GM10847 (cell line): ENCODE results near the gene RYR1.

Experiments
- POLR2A ChIP-seq: IDR thresholded peaks from 2 replicates; pipeline ENCODE4 v1.6.1; 2011; ENCODE audit not compliant: insufficient read length; ENCODE audit errors: extremely low read depth

Gene RYR1

DNA sequence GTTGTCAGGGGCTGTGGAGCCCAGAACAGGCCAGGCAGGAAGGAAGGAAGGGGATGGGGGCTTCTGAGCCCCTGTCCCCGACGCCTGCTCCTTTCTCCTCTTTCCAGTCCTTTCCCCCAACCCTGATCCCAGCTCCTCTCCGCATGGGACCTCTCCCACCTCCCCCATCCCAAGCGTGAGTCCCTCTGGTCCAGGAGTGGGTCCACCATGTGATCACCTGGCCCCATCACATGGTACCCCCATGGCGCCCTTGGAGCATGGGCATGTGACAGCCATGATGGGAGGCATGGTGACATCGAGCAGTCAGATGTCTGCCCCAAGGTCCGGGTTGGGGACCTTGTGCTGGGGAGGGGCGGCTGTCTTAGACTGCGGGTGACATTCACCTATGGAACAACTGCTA lies 9.2 kb downstream of the RYR1 start:
- TF ChIP-seq POLR2A = no peak

DNA sequence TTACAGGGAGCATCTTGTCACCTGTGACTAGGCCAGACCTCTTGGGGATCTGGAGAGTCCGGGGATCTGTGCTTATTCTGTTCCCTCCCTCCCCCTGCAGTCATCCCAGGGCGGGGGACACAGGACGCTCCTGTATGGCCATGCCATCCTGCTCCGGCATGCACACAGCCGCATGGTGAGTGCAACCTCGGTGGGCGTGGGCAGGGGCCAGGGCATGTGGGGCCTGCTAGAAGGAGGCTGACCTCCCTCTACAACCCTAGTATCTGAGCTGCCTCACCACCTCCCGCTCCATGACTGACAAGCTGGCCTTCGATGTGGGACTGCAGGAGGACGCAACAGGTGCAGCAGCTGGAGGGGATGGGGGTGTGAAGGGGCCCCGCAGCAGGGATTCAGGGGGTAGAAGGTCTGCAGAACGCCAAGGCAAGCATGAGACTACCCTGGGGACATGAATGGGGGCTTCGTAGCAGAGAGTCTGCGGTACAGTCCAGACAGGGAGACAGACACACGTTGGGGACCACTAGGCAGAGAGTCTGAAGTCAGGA lies 10.0 kb downstream of the RYR1 start:
- TF ChIP-seq POLR2A = no peak

DNA sequence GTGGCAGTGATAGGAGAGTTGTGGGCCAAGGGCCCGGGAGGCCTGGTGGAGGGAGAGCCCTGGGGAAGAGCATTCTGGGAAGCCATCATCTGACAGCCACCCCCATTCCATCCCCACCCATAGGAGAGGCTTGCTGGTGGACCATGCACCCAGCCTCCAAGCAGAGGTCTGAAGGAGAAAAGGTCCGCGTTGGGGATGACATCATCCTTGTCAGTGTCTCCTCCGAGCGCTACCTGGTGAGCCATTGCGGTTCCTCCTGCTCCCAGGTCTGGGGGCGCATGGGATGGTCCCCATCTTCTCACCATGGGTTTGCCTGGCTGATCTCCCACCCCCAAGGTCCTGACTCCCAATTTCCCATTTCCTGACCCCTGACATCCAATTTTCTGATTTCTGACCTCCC lies 10.5 kb downstream of the RYR1 start:
- TF ChIP-seq POLR2A = no peak

DNA sequence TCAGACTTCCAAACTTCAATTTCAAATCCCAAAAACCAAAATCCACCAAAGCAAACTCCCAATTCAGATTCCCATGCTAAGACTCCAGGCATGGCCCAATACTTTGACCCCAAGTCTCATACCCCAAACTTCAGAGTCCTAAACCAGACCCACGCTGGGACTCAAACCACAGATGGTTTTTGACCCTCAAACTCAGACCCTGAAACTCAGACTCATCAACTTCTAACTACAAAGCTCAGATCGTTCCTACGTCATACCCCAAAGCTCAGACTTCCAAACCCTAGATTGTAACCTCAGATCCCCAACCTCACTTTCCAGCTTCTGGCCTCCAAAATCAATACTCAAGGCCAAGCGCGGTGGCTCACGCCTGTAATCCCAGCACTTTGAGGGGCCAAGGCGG lies 11.9 kb downstream of the RYR1 start:
- no peak for TF ChIP-seq POLR2A

DNA sequence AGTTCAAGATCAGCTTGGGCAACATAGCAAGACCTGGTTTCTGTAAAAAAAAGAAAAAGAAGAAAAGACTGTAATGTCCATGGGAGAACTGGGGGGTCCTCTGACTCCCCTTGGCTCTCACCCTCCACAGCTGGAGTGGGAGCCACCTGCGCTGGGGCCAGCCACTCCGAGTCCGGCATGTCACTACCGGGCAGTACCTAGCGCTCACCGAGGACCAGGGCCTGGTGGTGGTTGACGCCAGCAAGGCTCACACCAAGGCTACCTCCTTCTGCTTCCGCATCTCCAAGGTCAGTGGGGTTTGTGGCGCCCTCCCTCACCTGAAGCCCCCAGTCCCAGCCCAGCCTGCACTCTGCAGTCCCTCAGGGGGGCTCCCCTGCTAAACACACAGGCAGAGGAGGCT lies 14.7 kb downstream of the RYR1 start:
- no peak for TF ChIP-seq POLR2A

DNA sequence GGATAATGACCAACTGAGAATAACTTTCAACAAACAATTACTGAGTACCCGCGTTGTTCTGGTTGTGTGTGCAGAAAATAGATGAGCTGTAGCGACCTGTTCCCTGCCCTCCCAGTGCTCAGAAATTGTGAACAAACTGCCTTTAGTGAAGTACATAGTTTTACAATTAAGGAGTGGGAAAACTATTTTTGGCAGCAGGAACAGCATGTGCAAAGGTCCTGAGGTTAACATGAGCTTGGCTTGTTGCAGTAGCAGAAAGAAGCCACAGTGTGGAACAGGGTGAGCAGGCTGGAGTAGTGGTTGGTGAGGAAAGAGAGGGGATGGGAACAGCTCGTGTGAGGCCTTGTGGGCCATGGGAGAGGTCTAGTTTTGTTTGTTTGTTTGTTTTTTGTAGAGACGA lies 16.0 kb downstream of the RYR1 start:
- TF ChIP-seq POLR2A = no peak

DNA sequence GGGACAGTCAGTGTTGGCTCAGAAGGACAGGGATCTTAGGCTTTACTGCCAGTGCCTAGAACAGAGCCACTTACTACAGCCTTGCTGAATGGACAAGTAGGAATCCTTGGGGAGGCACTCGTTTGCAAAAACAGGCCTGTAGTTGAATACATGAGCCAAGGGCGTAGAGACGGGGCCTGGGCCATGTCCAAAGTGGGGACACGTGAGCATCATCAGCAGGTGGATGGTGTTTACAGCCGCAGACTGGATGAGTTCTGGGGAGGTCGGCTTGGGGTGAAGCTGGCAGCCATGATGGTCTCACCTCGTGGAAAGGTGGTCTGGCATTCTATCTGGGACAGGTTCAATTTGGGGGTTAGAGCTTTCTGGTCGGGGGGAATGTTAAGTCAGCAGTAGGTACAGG lies 17.5 kb downstream of the RYR1 start:
- TF ChIP-seq POLR2A = no peak

DNA sequence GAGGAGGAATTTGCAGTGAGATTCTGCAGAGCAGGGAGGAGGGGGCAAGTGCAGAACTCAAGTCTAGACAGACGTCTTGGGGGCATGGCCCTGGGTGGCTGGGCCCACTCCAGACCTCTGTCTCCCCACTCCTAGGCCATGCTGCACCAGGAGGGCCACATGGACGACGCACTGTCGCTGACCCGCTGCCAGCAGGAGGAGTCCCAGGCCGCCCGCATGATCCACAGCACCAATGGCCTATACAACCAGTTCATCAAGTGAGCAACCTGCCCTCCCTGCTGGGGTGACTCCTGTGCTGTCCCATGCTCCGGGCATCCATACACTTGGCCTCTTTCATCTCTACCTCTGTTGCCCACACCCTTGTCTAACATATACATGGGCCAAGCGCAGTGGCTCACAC lies 18.1 kb downstream of the RYR1 start:
- no peak for TF ChIP-seq POLR2A

DNA sequence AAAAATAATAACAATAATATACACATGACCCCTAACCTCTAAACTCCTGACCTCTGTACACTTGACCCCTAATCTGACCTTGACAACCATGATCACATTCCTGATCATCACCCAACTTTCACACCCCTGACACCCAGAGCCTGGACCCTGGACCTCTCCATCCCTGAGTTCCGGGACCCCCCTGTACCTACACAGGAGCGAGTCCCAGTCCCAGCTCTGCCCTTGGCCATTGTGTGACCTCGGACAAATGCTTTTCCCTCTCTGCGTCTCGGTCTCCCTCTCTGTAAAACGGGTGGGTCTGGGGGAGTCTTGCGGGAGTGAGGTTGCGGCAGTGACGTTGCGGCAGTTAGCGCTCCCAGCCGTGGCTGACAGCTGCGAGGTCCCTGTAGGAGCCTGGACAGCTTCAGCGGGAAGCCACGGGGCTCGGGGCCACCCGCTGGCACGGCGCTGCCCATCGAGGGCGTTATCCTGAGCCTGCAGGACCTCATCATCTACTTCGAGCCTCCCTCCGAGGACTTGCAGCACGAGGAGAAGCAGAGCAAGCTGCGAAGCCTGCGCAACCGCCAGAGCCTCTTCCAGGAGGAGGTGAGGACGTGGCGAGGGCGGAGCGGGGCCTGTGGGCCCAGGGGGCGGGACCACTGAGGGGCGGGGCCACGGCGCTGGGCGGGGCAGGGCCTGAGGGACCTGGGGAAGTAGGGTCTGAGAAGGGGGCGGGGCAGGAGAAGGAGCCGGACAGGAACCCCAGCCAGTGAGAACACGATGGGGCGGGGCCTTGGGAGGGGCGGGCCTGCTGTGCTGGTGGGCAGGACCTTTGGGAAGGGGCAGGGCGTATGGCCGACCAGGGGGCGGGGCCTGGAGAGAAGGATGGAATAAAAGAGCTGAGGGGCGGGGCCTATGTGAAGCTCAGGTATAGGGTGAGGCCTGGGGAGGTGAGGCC lies 19.2 kb downstream of the RYR1 start:
- TF ChIP-seq POLR2A = no peak

DNA sequence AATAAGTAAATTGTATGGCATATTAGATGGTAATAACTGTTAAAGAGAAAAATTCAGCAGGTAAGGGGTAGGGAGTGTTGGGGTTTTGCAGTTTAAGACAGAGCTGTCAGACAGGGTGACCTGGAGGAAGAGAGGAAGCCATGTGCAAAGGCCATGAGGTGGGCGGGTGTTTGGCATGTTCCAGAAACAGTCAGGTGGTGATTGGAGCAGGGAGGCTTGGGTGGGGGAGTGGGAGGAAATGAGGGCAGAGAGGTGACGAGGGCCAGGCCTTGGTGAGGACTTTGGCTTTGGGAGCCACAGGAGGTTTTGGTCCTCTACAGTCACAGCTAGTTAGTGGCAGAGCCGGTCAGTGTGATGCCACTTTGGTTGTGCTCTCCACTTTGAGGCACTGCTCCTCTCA lies 20.1 kb downstream of the RYR1 start:
- TF ChIP-seq POLR2A = no peak

DNA sequence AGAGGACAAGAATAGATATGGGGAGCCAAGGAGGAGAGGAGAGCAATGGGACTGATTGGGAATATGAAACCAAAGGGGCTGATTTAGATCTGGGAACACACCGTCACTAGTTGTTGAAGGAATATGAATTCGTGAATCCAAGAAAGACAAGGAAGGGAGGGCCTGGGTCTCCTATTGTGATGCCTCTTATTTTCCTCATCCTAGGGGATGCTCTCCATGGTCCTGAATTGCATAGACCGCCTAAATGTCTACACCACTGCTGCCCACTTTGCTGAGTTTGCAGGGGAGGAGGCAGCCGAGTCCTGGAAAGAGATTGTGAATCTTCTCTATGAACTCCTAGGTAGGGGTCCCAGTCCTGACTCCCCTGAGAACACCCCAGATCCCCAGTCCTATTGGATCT lies 21.5 kb downstream of the RYR1 start:
- no peak for TF ChIP-seq POLR2A

DNA sequence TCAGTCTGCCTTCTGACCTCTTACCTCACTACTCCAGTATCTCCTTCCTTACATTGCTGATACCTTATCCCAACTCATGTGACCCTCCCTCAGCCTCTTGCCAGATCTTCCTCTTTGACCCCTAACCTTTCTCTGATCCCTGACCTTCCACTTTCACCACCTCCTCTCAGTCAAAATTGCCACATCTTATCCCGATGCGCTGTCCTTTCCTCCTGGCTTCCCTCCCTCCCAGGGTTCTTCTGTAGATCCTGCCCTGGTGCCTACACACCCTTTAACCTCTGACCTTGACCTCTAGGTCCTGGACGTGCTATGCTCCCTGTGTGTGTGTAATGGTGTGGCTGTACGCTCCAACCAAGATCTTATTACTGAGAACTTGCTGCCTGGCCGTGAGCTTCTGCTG lies 23.7 kb downstream of the RYR1 start:
- no peak for TF ChIP-seq POLR2A

DNA sequence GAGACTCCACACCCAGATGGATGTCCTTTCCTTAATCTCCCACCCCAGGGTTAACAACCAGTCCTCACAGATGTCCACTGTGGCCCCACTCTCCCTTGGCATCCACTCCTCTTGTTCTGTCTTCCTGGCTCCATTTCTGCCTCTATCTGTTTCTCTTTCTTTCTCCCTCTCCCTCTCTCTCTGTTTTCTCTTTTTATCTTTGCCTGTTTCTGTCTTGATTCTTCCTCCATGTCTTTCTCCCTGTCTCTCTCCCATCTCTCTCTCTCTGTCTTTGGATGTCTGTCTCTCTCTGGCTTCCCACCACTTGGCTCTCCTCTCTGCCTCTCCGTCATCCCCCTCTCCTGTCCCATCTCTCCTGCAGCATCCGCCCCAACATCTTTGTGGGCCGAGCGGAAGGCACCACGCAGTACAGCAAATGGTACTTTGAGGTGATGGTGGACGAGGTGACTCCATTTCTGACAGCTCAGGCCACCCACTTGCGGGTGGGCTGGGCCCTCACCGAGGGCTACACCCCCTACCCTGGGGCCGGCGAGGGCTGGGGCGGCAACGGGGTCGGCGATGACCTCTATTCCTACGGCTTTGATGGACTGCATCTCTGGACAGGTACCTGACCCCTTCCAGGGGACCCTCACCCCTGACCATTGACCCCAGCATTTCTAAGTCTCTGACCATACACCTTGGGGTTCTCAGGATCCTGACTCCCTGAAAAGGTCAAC lies 24.4 kb downstream of the RYR1 start:
- no peak for TF ChIP-seq POLR2A

DNA sequence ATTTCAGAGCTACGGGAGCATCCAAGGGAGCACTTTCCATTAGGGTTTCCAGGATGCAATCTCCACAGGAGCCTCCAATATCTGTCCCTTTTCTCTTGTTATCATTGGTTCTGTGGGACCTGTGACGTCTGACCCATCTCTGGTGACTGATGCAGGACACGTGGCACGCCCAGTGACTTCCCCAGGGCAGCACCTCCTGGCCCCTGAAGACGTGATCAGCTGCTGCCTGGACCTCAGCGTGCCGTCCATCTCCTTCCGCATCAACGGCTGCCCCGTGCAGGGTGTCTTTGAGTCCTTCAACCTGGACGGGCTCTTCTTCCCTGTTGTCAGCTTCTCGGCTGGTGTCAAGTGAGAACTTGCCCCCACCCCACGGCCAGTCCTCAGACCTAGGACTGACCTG lies 25.5 kb downstream of the RYR1 start:
- no peak for TF ChIP-seq POLR2A

DNA sequence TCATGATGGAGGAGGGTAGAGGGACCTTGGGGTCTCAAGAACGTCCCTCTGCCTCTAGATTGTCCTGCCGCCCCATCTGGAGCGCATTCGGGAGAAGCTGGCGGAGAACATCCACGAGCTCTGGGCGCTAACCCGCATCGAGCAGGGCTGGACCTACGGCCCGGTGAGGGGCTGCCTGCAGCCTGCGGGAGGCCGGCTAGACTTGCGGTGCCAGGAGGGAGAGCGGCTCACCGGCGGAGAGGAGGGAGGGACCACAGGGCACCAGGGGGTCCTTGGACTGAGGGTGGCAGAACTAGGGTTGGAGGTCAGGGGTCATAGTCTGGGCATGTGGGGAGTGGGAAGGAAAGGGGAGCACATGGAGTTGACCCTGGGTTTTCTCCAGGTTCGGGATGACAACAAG lies 29.9 kb downstream of the RYR1 start:
- TF ChIP-seq POLR2A = no peak

DNA sequence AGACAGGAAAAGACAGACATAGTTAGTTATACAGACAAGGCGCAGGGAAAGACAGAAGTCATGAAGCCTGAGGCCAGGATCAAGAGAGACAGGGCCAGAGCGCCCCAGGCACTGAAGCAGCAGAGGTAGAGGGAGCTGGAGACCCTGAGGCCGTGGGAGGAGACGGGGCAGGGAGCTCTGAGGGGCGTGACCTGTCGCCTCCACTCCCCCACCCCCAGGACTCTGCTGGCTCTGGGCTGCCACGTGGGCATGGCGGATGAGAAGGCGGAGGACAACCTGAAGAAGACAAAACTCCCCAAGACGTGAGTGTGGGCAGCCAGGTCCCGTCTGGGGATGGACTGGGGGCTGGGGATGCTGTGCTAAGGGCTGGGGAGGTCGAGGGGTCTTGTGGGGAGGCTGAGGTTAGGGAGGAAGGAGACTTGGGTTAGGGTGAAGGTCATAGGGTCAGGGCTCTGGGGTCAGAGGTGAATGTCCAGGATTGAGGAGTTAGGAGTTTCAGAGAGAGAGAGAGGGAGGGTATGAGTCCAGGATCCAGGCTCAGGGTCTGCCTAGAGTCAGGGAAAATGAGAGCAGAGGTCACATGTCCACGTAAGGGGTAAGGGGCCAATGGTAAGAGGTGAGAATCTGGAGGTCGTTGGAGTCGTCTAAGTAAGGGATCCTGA lies 31.1 kb downstream of the RYR1 start:
- no peak for TF ChIP-seq POLR2A

DNA sequence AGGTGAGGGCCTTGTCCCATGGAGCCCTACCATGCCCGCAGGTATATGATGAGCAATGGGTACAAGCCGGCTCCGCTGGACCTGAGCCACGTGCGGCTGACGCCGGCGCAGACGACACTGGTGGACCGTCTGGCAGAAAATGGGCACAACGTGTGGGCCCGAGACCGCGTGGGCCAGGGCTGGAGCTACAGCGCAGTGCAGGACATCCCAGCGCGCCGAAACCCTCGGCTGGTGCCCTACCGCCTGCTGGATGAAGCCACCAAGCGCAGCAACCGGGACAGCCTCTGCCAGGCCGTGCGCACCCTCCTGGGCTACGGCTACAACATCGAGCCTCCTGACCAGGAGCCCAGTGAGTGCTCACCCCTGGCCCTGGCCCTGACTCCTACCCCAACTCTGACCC lies 32.6 kb downstream of the RYR1 start:
- TF ChIP-seq POLR2A = no peak
